Parathyroid adenoma (tissue), 2 donors: ENCODE results near the gene FKBP15.

ENCODE experiments used
- H2AFZ ChIP-seq: fragments of 300-600 bp; sonication (generic); one replicate; pipeline ENCODE4 v1.7.0; 2017; ENCODE audit warnings: antibody characterized with exemption, mild to moderate bottlenecking
- H3K27ac ChIP-seq: fragments of 300-600 bp; sonication (generic); one replicate; pipeline ENCODE4 v1.7.0; 2017
- H3K27me3 ChIP-seq: fragments of 300-600 bp; sonication (generic); one replicate; pipeline ENCODE4 v1.7.0; 2017; ENCODE audit warnings: low read length; ENCODE audit not compliant: control insufficient read depth, insufficient read depth
- H3K36me3 ChIP-seq: fragments of 300-600 bp; sonication (generic); one replicate; pipeline ENCODE4 v1.7.0; 2017; ENCODE audit warnings: low read length; ENCODE audit not compliant: control insufficient read depth, insufficient read depth
- H3K4me1 ChIP-seq: fragments of 300-600 bp; sonication (generic); one replicate; pipeline ENCODE4 v1.7.0; 2017; ENCODE audit warnings: control low read depth
- H3K4me2 ChIP-seq: fragments of 300-600 bp; sonication (generic); one replicate; pipeline ENCODE4 v1.7.0; 2017; ENCODE audit warnings: low read length
- H3K4me3 ChIP-seq: fragments of 300-600 bp; sonication (generic); one replicate; pipeline ENCODE4 v1.7.0; 2017; ENCODE audit warnings: low read depth, low read length
- H3K79me2 ChIP-seq: fragments of 300-600 bp; sonication (generic); one replicate; pipeline ENCODE4 v1.7.0; 2017; ENCODE audit warnings: control low read depth
- H3K9ac ChIP-seq: fragments of 300-600 bp; sonication (generic); one replicate; pipeline ENCODE4 v1.7.0; 2017; ENCODE audit warnings: mild to moderate bottlenecking
- H3K9me3 ChIP-seq: fragments of 300-600 bp; sonication (generic); one replicate; pipeline ENCODE4 v1.7.0; 2017; ENCODE audit warnings: low read length; ENCODE audit not compliant: control insufficient read depth
- TF ChIP-seq, protein P1 (sequence below): fragments of 300-600 bp; sonication (generic); IDR thresholded peaks from one replicate; pipeline ENCODE4 v1.7.0; 2017; ENCODE audit warnings: antibody characterized with exemption, mild to moderate bottlenecking
- donor health status: primary hyperparathyroidism.

Gene FKBP15

DNA sequence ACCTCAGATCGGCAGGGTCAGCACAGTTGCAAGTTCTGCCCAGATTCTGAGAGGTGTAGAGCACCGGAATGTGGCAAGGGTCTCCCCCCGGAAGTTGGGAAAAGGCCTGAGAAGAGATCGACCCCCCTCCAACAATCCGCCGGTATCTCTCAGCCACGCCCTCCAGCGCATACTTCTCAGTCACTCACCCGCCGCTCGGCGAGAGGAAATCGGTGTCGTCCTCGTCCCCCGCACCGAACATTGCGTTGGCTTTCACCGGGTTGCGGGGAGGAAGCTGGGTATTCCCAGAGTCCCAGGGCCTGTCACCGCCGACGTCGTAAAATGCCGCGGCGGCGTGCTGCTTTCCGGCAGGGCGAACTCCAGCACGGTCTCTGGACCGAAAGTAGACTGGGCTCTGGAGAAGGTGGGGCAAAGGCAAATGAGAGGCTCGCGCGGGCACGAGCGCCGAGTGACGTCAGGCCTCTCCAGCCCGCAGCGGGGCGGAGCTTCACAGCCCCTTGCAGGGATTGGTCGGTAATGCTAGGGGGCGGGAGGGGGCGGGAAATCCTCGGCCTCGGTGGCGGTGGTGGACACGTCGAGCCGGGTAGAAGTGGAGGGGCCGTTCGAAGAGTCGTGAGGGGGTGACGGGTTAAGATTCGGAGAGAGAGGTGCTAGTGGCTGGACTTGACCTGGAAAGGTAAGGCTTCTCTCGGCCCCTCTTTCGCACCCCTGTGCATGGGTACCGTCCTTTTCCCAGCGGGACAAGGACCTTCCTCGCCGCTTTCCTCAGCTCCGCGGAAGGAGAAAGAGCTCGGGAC lies at the start of gene FKBP15, which contains the start of gene SLC31A1:
TSS of gene FKBP15 (minus strand) at position 275 of the 797 bp plus-strand sequence. CDS start at position 241, 34 bp downstream.
TSS of gene SLC31A1 (plus strand) at position 542 of the 797 bp plus-strand sequence. CDS start 34,605 bp downstream, outside the sequence.
- peak within 1 kb of the TSS; percentile 19 for H3K9ac ChIP-seq
- H3K36me3 ChIP-seq: no peaks in the 10 kb centered on the region
- H3K27ac ChIP-seq: peak within 1 kb of the TSS; percentile 73
- H3K9me3 ChIP-seq: no peaks in the 10 kb centered on the region
- H2AFZ ChIP-seq: peak within 1 kb of the TSS; percentile 87
- H3K27me3 ChIP-seq: no peaks in the 10 kb centered on the region
- H3K4me1 ChIP-seq: peaks cover 5% of the 10 kb centered on the region
- H3K4me3 ChIP-seq: peak within 1 kb of the TSS; percentile 95
- TF ChIP-seq, protein P1, sequence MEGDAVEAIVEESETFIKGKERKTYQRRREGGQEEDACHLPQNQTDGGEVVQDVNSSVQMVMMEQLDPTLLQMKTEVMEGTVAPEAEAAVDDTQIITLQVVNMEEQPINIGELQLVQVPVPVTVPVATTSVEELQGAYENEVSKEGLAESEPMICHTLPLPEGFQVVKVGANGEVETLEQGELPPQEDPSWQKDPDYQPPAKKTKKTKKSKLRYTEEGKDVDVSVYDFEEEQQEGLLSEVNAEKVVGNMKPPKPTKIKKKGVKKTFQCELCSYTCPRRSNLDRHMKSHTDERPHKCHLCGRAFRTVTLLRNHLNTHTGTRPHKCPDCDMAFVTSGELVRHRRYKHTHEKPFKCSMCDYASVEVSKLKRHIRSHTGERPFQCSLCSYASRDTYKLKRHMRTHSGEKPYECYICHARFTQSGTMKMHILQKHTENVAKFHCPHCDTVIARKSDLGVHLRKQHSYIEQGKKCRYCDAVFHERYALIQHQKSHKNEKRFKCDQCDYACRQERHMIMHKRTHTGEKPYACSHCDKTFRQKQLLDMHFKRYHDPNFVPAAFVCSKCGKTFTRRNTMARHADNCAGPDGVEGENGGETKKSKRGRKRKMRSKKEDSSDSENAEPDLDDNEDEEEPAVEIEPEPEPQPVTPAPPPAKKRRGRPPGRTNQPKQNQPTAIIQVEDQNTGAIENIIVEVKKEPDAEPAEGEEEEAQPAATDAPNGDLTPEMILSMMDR: no peak
- H3K4me2 ChIP-seq: peak within 1 kb of the TSS; percentile 87
- peaks cover 6% of the 10 kb centered on the region for H3K79me2 ChIP-seq

- no peaks in the 10 kb centered on the region for H3K9me3 ChIP-seq
- no peaks in the 10 kb centered on the region for H3K4me1 ChIP-seq
- H2AFZ ChIP-seq: no peak overlapping the region
- no peak overlapping the region for H3K4me3 ChIP-seq
- H3K27ac ChIP-seq: no peak overlapping the region
- H3K36me3 ChIP-seq: no peaks in the 10 kb centered on the region
- peaks cover 6% of the 10 kb centered on the region for H3K79me2 ChIP-seq
- TF ChIP-seq, protein P1: no peak
- no peaks in the 10 kb centered on the region for H3K27me3 ChIP-seq
- no peak overlapping the region for H3K9ac ChIP-seq
- no peak overlapping the region for H3K4me2 ChIP-seq
Measured at GRCh38 chr9:113269871-113270270, 48.8 kb upstream of the FKBP15 start.

DNA sequence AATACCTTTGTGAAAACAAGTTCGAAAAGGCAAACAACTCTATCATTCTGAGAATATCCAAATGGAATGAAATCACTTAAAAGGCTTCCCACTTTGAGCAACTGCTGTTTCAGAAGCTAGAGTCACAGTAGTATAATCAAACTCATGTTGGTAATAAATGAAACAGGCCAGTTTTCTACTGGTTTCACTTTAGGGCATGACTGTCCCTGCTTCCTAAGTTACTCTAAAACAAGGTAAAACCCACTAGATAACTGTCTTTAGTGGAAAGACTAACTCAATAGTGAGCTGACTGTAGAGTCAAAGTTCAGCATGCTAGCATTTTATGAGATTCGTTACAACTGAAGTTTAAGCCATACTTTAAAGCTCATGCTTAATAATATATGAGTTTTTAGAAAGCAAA lies 48.3 kb upstream of the FKBP15 start:
- Histone ChIP-seq H3K4me3 (no peak overlapping the region), H3K9ac (no peak overlapping the region), H3K79me2 (peaks cover 6% of the 10 kb centered on the region), H3K4me2 (no peak overlapping the region), H3K9me3 (no peaks in the 10 kb centered on the region), H3K4me1 (no peaks in the 10 kb centered on the region), H3K27ac (no peak overlapping the region), H3K27me3 (no peaks in the 10 kb centered on the region), H3K36me3 (no peaks in the 10 kb centered on the region), H2AFZ (no peak overlapping the region)
- TF ChIP-seq, protein P1: no peak

DNA sequence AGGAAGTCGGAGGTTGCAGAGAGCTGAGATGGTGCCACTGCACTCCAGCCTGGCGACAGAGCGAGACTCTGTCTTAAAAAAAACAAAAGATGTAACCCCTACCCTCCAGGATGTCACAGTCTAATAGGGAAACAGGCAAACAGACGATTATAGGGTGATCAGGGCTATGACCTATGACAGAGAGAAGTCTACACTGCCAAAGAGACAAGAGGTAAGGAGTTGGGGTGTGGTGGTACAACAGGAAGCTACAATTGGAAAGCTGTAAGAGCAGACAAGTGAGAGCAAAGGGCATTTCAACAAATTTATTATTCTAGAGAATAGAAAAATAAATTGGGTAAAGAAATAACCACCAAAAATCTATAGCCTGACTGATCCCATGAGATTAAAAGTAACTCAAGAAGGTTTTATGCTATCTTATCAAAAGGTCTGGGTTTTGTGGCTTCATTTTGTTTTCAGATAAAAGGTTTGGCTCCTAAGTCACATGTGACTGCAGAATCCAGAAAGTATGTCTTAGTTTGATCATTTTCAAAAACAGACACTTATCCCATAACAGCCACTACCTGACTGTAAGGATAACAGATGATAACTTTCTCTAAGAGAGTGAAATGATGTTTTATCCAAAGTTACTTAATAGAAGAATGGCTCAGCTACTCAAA lies 47.0 kb upstream of the FKBP15 start:
- Histone ChIP-seq H3K27ac (no peak overlapping the region), H3K4me2 (no peak overlapping the region), H3K36me3 (no peaks in the 10 kb centered on the region)

More for the DNA sequence above, 47.0 kb upstream of the FKBP15 start:
- H3K9ac ChIP-seq: no peak overlapping the region
- TF ChIP-seq, protein P1: no peak
- H3K27me3 ChIP-seq: no peaks in the 10 kb centered on the region
- H2AFZ ChIP-seq: no peak overlapping the region
- H3K4me1 ChIP-seq: no peaks in the 10 kb centered on the region
- H3K4me3 ChIP-seq: no peak overlapping the region
- H3K79me2 ChIP-seq: peaks cover 6% of the 10 kb centered on the region
- H3K9me3 ChIP-seq: no peaks in the 10 kb centered on the region
